ENCODE measurements around the gene ZKSCAN7.

- TF ChIP-seq, protein P1, sequence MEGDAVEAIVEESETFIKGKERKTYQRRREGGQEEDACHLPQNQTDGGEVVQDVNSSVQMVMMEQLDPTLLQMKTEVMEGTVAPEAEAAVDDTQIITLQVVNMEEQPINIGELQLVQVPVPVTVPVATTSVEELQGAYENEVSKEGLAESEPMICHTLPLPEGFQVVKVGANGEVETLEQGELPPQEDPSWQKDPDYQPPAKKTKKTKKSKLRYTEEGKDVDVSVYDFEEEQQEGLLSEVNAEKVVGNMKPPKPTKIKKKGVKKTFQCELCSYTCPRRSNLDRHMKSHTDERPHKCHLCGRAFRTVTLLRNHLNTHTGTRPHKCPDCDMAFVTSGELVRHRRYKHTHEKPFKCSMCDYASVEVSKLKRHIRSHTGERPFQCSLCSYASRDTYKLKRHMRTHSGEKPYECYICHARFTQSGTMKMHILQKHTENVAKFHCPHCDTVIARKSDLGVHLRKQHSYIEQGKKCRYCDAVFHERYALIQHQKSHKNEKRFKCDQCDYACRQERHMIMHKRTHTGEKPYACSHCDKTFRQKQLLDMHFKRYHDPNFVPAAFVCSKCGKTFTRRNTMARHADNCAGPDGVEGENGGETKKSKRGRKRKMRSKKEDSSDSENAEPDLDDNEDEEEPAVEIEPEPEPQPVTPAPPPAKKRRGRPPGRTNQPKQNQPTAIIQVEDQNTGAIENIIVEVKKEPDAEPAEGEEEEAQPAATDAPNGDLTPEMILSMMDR (conservative IDR thresholded peaks at IDR 0.05 in 1 of 2, IDR thresholded peaks at IDR 0.05 in 1 of 2; ENCODE audit: low read depth in 1 of 2, low read length in 2 of 2): no peak
- TF ChIP-seq EZH2 (IDR thresholded peaks at IDR 0.05; ENCODE audit: low read length, missing control alignments): no peak
Observed at GRCh38 chr3:44530911-44531310, 24.1 kb upstream of the ZKSCAN7 start.

Measured in fibroblast of lung (primary cell).